ENCODE measurements around the gene STK32B.

- TF ChIP-seq POLR2A (IDR thresholded peaks at IDR 0.05) (no peak), CTCF (IDR thresholded peaks at IDR 0.05) (no peak)
Observed at GRCh38 chr4:5420266-5420665, 369.0 kb downstream of the STK32B start.
